K562 (cell line): ENCODE results near the gene PLXNA2. TPM values are rescaled to one million over a fixed set of nuclear protein-coding genes. Genes with fewer than 3 reads are reported as not detected.

Experiments used
- ATAC-seq: fragments of 200-7000 bp; cut with Tn5 transposase; 3 replicates; pipeline ENCODE4 v1.9.1; 2020; ENCODE audit warnings: moderate library complexity
- BruUV-seq: library from RNA; stranded (reverse); fragments of 400-500 nt; replicated peaks from 2 replicates; lab custom pipeline; 2021; lab: Mats Ljungman, UMichigan
- CTCF ChIA-PET: fragments of 300-600 bp; formaldehyde crosslinking; extraction: SDS; loops from one replicate; lab custom pipeline; 2021; ENCODE audit warnings: low intra/inter-chr PET ratio; lab: Yijun Ruan, JAX
- POLR2A ChIA-PET: fragments of 300-600, 350-650 bp; sonication (Branson Sonifier 250); formaldehyde crosslinking; extraction: SDS; loops from one replicate; lab custom pipeline; 2021; ENCODE audit warnings: antibody characterized with exemption, inconsistent platforms; lab: Yijun Ruan, JAX
- DNase-seq, 4 experiments: peaks; one replicate each; pipeline versions ENCODE4 v3.0.0 to v3.0.0-alpha.2; 2011 to 2018; ENCODE audit warnings: low spot score in 3 of 4, mixed read lengths in 3 of 4; ENCODE audit errors: extremely low read depth in 1 of 4
- FAIRE-seq: peaks from 2 replicates; lab custom pipeline; 2011; peaks lifted over from hg19 to GRCh38; lab: Jason Lieb, UNC
- H2AFZ ChIP-seq: 2 replicates; pipeline ENCODE4 v1.6.0; 2011; ENCODE audit warnings: low read depth, low read length, control low read depth, inconsistent platforms
- H3K27ac ChIP-seq: fragments of 200-600 bp; 3 replicates; pipeline ENCODE4 v1.8.0; 2011; ENCODE audit warnings: low read depth, mild to moderate bottlenecking, control low read depth, inconsistent platforms, low read length, moderate library complexity, mixed read lengths; ENCODE audit errors: extremely low read depth
- H3K27me3 ChIP-seq, 2 experiments: fragments of 300-600 bp in 1 of 2; 2 replicates in 1 of 2; 3 replicates in 1 of 2; pipeline versions ENCODE4 v1.6.0 to v1.8.0; 2011; ENCODE audit warnings: inconsistent platforms in 2 of 2, low read length in 2 of 2, mild to moderate bottlenecking in 1 of 2, mixed read lengths in 1 of 2, moderate library complexity in 1 of 2; ENCODE audit not compliant: control insufficient read depth in 2 of 2, insufficient read depth in 2 of 2
- H3K36me3 ChIP-seq: fragments of 300-600 bp; 3 replicates; pipeline ENCODE4 v1.8.0; 2011; ENCODE audit warnings: mild to moderate bottlenecking, low read length, inconsistent platforms; ENCODE audit not compliant: control insufficient read depth, insufficient read depth
- H3K4me1 ChIP-seq, 2 experiments: fragments of 200-600 bp in 1 of 2; replicated peaks in 1 of 2; 2 replicates in 1 of 2; 3 replicates in 1 of 2; pipeline versions ENCODE4 v1.5.1 to v1.8.0; 2011; ENCODE audit warnings: inconsistent platforms in 2 of 2, low read length in 2 of 2, mild to moderate bottlenecking in 1 of 2, mixed read lengths in 1 of 2, moderate library complexity in 1 of 2; ENCODE audit not compliant: control insufficient read depth in 2 of 2, insufficient read depth in 2 of 2
- H3K4me2 ChIP-seq: 2 replicates; pipeline ENCODE4 v1.6.1; 2011; ENCODE audit warnings: low read length, control low read depth, inconsistent platforms, mixed read lengths; ENCODE audit not compliant: insufficient read depth
- H3K4me3 ChIP-seq: fragments of 200-600 bp; sonication (generic), shearing (Covaris generic); 2 replicates; pipeline ENCODE4 v1.5.1; 2016; ENCODE audit warnings: control low read depth, inconsistent platforms
- H3K79me2 ChIP-seq: fragments of 200-600 bp; 3 replicates; pipeline ENCODE4 v1.8.0; 2011; ENCODE audit warnings: low read length, inconsistent platforms; ENCODE audit not compliant: control insufficient read depth, insufficient read depth
- H3K9ac ChIP-seq, 2 experiments: 2 replicates each; pipeline versions ENCODE4 v1.6.0 to v1.6.1; 2011; ENCODE audit warnings: low read depth in 2 of 2, low read length in 2 of 2, control low read depth in 1 of 2, inconsistent platforms in 1 of 2, mild to moderate bottlenecking in 1 of 2, mixed read lengths in 1 of 2; ENCODE audit not compliant: insufficient read depth in 1 of 2
- H3K9me1 ChIP-seq: one replicate; pipeline ENCODE4 v1.6.0; 2011; ENCODE audit warnings: inconsistent platforms, mild to moderate bottlenecking, low read length, moderate library complexity; ENCODE audit not compliant: control insufficient read depth, insufficient read depth
- H3K9me3 ChIP-seq: replicated peaks from 2 replicates; pipeline ENCODE4 v1.5.1; 2011; ENCODE audit warnings: low read depth, low read length, inconsistent platforms; ENCODE audit not compliant: control insufficient read depth, insufficient read depth
- H4K20me1 ChIP-seq: replicated peaks from 2 replicates; pipeline ENCODE4 v1.6.1; 2011; ENCODE audit warnings: low read length, inconsistent platforms, mixed read lengths; ENCODE audit not compliant: control insufficient read depth, insufficient read depth
- CGGBP1 ChIP-seq: fragments of 250-450 bp; sonication (Bioruptor Pico); IDR thresholded peaks from 2 replicates; pipeline ENCODE4 v1.9.0; 2021; ENCODE audit warnings: mild to moderate bottlenecking
- CTBP1 ChIP-seq: fragments of 450-650 bp; IDR thresholded peaks from 2 replicates; pipeline ENCODE4 v1.6.1; 2016; ENCODE audit warnings: borderline replicate concordance
- E2F4 ChIP-seq: sonication (generic); formaldehyde crosslinking; IDR thresholded peaks from 2 replicates; pipeline ENCODE4 v1.8.0; 2022; ENCODE audit warnings: mild to moderate bottlenecking, low read depth, missing genetic modification reagents
- SAFB2 ChIP-seq: fragments of 200-400 bp; formaldehyde crosslinking; IDR thresholded peaks from 2 replicates; pipeline ENCODE4 v1.6.1; 2018; ENCODE audit warnings: borderline replicate concordance, low read length, low read depth, moderate library complexity; ENCODE audit not compliant: severe bottlenecking
- SMARCA5 ChIP-seq: fragments of 450-650 bp; IDR thresholded peaks from 2 replicates; pipeline ENCODE4 v1.6.1; 2016
- SUPT5H ChIP-seq: fragments of 450-650 bp; IDR thresholded peaks from 2 replicates; pipeline ENCODE4 v1.6.1; 2016
- THRA ChIP-seq: fragments of 450-650 bp; IDR thresholded peaks from 2 replicates; pipeline ENCODE4 v1.6.1; 2017; ENCODE audit warnings: mild to moderate bottlenecking, moderate library complexity
- ZNF3 ChIP-seq: fragments of 250-450 bp; sonication (Bioruptor Pico); IDR thresholded peaks from 2 replicates; pipeline ENCODE4 v1.5.0; 2021; ENCODE audit warnings: mild to moderate bottlenecking, moderate library complexity
- ZNF316 ChIP-seq: fragments of 450-650 bp; IDR thresholded peaks from 2 replicates; pipeline ENCODE4 v1.6.1; 2016
- ZNF511 ChIP-seq: sonication (generic); formaldehyde crosslinking; IDR thresholded peaks from 2 replicates; pipeline ENCODE4 v1.8.0; 2022; ENCODE audit warnings: mild to moderate bottlenecking, missing genetic modification reagents
- WGBS: fragments of 100-300 bp; shearing (Covaris generic); methylation state at CpG from one replicate; pipeline ENCODE4 v1.1.6; 2016; ENCODE audit warnings: low coverage, mixed read lengths; ENCODE audit not compliant: insufficient coverage; ENCODE audit errors: missing lambda C conversion rate; 5-methylcytosine and 5-hydroxymethylcytosine counted together
- in situ Hi-C: fragments of 300-500 bp; cut with MboI; formaldehyde crosslinking; loops from 4 replicates; pipeline ENCODE4 v1.15.0; 2018; ENCODE audit warnings: inconsistent platforms, mixed read lengths
- intact Hi-C: fragments of 100-400 bp; cut with micrococcal nuclease; formaldehyde crosslinking; loops from 2 replicates; pipeline ENCODE4 v1.14.2; 2022
- polyA plus RNA-seq, 8 experiments: library from polyadenylated mRNA; depleted of rRNA in 4 of 8; stranded (reverse) in 5 of 8; unstranded in 3 of 8; fragments of >200 nt; fragmentation: Nextera tagmentation in 2 of 8; fragmentation: Illumina TruSeq in 1 of 8; extraction: Ambion mirVana in 2 of 8; extraction: Trizol in 1 of 8; gene quantifications; 2 replicates each; pipeline versions ENCODE4 v1.2.1 to v1.2.3, GENCODE V29; 2011 to 2014; ENCODE audit warnings: inconsistent platforms in 1 of 8, missing spikeins in 1 of 8
- total RNA-seq, 7 experiments: library from RNA; depleted of rRNA in 6 of 7; stranded (reverse); fragments of >200 nt in 6 of 7; fragmentation: Illumina TruSeq in 2 of 7; extraction: Trizol in 2 of 7; gene quantifications; 2 replicates each; pipeline versions ENCODE4 v1.2.1 to v1.2.3, GENCODE V29; 2011 to 2021; ENCODE audit warnings: low replicate concordance in 1 of 7

The PLXNA2 gene
- total and polyA plus RNA-seq, 9 of the 15 experiments (the other 6 are each of a cell fraction or from before 2014, with no cell fraction given), result 0.01 to 1.3 (median 0.32) TPM

GRCh38 chr1:208241512-208241911, 2.7 kb downstream of the PLXNA2 start:
- POLR2A ChIA-PET, result interaction anchor here (0.6 to 2.3 kb wide), 6 partner anchors 8 to 1333 kb away, joined by 3 to 9 read pairs (median 4); no protein-coding TSS in a partner anchor
- Histone ChIP-seq H3K4me3 (no peak overlapping the region), H3K79me2 (no peaks in the 10 kb centered on the region), H2AFZ (no peak overlapping the region), H3K27ac (no peak overlapping the region), H3K27me3 (peaks cover 16 to 26% of the 10 kb centered on the region in 2 experiments; a peak in 4 of 5 replicates), H3K36me3 (no peaks in the 10 kb centered on the region), H3K4me1 (peaks cover 21 to 33% of the 10 kb centered on the region in 2 experiments; a peak in 4 of 5 replicates), H4K20me1 (no peaks in the 10 kb centered on the region; the same call in 1 of the 2 replicates), H3K9ac (no peak overlapping the region), H3K4me2 (no peak overlapping the region), H3K9me3 (no peaks in the 10 kb centered on the region), H3K9me1 (no peaks in the 10 kb centered on the region)
- FAIRE-seq (no peak), DNase-seq (no peak), ATAC-seq (no peak)
- intact Hi-C loops, result no loop called here
- no TSS peak for BruUV-seq
- TF ChIP-seq CGGBP1, result no peak
- no peak for TF ChIP-seq SAFB2
- no peak for TF ChIP-seq ZNF511
- TF ChIP-seq SMARCA5, result no peak
- TF ChIP-seq SUPT5H, result no peak
- TF ChIP-seq E2F4 (CRISPR knock-in tag), result no peak
- TF ChIP-seq THRA, result no peak
- no peak for TF ChIP-seq CTBP1
- TF ChIP-seq ZNF316, result no peak
- TF ChIP-seq ZNF3, result no peak
- in situ Hi-C loops, result no loop called here
- CTCF ChIA-PET, result interaction anchor here (1.7 kb wide), 1 partner anchor 109 kb away, joined by 6 read pairs; no protein-coding TSS in a partner anchor
- 11% methylated on average over 5 of the region's 5 CpGs for whole genome bisulfite sequencing
